Sigmoid colon (tissue), 7 donors: ENCODE results near the gene FGF12. TPM values are rescaled to one million over a fixed set of nuclear protein-coding genes. Genes with fewer than 3 reads are reported as not detected.

Experiments
- DNase-seq: peaks from one replicate; pipeline ENCODE4 v3.0.0-alpha.2; 2019
- H3K27ac ChIP-seq, 4 donors: fragments of 200-600 bp; sonication (generic); one replicate each; pipeline ENCODE4 v1.5.1; 2016 to 2019; ENCODE audit warnings: mild to moderate bottlenecking in 1 of 4
- H3K27me3 ChIP-seq, 3 donors: fragments of 200-600 bp; sonication (generic); one replicate each; pipeline ENCODE4 v1.5.1; 2019; ENCODE audit warnings: mild to moderate bottlenecking in 1 of 3
- H3K36me3 ChIP-seq, 4 donors: fragments of 200-600 bp; sonication (generic); one replicate each; pipeline ENCODE4 v1.5.1; 2016 to 2019
- H3K4me1 ChIP-seq, 4 donors: fragments of 200-600 bp; sonication (generic); one replicate each; pipeline ENCODE4 v1.5.1; 2017 to 2019
- H3K4me3 ChIP-seq, 4 donors: fragments of 200-600 bp; sonication (generic); one replicate each; pipeline ENCODE4 v1.5.1; 2017 to 2019; ENCODE audit warnings: mild to moderate bottlenecking in 2 of 4, moderate library complexity in 1 of 4
- H3K9me3 ChIP-seq, 4 donors: fragments of 200-600 bp in 3 of 4; sonication (generic) in 3 of 4; one replicate each; pipeline versions ENCODE4 v1.5.1 to v1.6.1; 2013 to 2019
- EP300 ChIP-seq, 4 donors: sonication (generic); formaldehyde crosslinking; IDR thresholded peaks; one replicate each; pipeline ENCODE4 v1.6.1; 2017; ENCODE audit warnings: antibody characterized with exemption in 4 of 4
- POLR2A ChIP-seq, 2 donors: fragments of 450-650 bp; IDR thresholded peaks; one replicate each; pipeline ENCODE4 v1.6.1; 2016; ENCODE audit warnings: antibody characterized with exemption in 2 of 2, mild to moderate bottlenecking in 2 of 2, moderate library complexity in 2 of 2
- POLR2AphosphoS5 ChIP-seq, 4 donors: sonication (generic); formaldehyde crosslinking; IDR thresholded peaks; one replicate each; pipeline ENCODE4 v1.6.1; 2017; ENCODE audit warnings: antibody characterized with exemption in 4 of 4
- WGBS, 2 donors: extraction: QIAGEN DNeasy Blood & Tissue Kit; methylation state at CpG; one replicate each; pipeline ENCODE4 v1.1.7; 2013; 5-methylcytosine and 5-hydroxymethylcytosine counted together
- intact Hi-C: fragments of 100-400 bp; cut with DNase I; formaldehyde crosslinking; loops from one replicate; pipeline ENCODE4 v1.15.1; 2023
- polyA plus RNA-seq, 3 donors: library from polyadenylated mRNA; stranded (reverse); fragments of 200-250 nt; gene quantifications; one replicate each; pipeline ENCODE4 v1.2.3, GENCODE V29; 2013
- total RNA-seq, 4 donors: library from RNA; depleted of rRNA; stranded (reverse); fragments of >200 nt; gene quantifications; one replicate each; pipeline ENCODE4 v1.1.0, GENCODE V29; 2016
- TF ChIP-seq, protein P1 (sequence below), 4 experiments: fragments of 450-650 bp in 3 of 4; fragments of 200-600 bp in 1 of 4; IDR thresholded peaks; one replicate each; pipeline ENCODE4 v1.5.1; 2016 to 2019; ENCODE audit warnings: antibody characterized with exemption in 4 of 4, mild to moderate bottlenecking in 3 of 4, moderate library complexity in 2 of 4
- donor health status: healthy with polysubstance abuse.
- donor health status: Bipolar disorder and iron deficiency.
- donor health status: healthy.

The FGF12 gene
- total and polyA plus RNA-seq, 7 donors: 0.32 to 7.8 (median 1.8) TPM

GRCh38 chr3:192487033-192487432, 240.3 kb downstream of the FGF12 start:
- Histone ChIP-seq H3K36me3 (no peaks in the 10 kb centered on the region), H3K4me3 (no peak overlapping the region), H3K27ac (no peak overlapping the region), H3K9me3 (no peaks in the 10 kb centered on the region), H3K27me3 (no peaks in the 10 kb centered on the region), H3K4me1 (peaks cover 0 to 11% (median 4%) of the 10 kb centered on the region in 4 donors)
- TF ChIP-seq POLR2AphosphoS5 (IDR thresholded peaks at IDR 0.05) (no peak), EP300 (IDR thresholded peaks at IDR 0.05) (no peak), POLR2A (IDR thresholded peaks at IDR 0.05) (no peak)
- TF ChIP-seq, protein P1, sequence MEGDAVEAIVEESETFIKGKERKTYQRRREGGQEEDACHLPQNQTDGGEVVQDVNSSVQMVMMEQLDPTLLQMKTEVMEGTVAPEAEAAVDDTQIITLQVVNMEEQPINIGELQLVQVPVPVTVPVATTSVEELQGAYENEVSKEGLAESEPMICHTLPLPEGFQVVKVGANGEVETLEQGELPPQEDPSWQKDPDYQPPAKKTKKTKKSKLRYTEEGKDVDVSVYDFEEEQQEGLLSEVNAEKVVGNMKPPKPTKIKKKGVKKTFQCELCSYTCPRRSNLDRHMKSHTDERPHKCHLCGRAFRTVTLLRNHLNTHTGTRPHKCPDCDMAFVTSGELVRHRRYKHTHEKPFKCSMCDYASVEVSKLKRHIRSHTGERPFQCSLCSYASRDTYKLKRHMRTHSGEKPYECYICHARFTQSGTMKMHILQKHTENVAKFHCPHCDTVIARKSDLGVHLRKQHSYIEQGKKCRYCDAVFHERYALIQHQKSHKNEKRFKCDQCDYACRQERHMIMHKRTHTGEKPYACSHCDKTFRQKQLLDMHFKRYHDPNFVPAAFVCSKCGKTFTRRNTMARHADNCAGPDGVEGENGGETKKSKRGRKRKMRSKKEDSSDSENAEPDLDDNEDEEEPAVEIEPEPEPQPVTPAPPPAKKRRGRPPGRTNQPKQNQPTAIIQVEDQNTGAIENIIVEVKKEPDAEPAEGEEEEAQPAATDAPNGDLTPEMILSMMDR (IDR thresholded peaks at IDR 0.05): no peak
- DNase-seq: no peak
- intact Hi-C loops: no loop called here
- 87 to 90% methylated on average over 3 of the region's 3 CpGs for WGBS, 2 donors

DNA sequence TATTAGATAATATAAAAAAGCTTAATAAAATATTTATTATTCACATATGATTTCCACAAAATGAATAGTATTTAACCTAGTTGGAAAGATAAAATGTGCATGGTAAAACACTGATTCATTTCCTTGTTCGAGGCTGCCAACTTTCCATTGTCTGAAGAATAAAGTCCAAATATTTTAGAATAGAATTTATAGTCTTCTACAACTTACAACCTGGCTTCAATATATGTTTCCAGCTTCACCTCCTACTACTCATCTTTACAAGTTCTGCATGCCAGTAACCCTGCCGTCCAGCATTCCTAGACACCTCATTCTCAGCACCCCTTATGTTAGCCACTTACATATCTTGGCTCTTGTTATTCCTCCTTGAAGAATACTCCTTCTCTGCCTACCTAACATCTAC, 244.5 kb downstream of the FGF12 start:
- Histone ChIP-seq H3K4me3 (no peak overlapping the region), H3K27me3 (no peaks in the 10 kb centered on the region), H3K9me3 (no peaks in the 10 kb centered on the region), H3K4me1 (peaks cover 0 to 12% (median 4%) of the 10 kb centered on the region in 4 donors), H3K27ac (no peak overlapping the region), H3K36me3 (no peaks in the 10 kb centered on the region)
- TF ChIP-seq, protein P1 (IDR thresholded peaks at IDR 0.05): no peak
- no peak for TF ChIP-seq EP300 (IDR thresholded peaks at IDR 0.05)
- TF ChIP-seq POLR2A (IDR thresholded peaks at IDR 0.05): no peak
- TF ChIP-seq POLR2AphosphoS5 (IDR thresholded peaks at IDR 0.05): no peak
- 11 to 49% methylated on average over 2 of the region's 2 CpGs for WGBS, 2 donors
- intact Hi-C loops: no loop called here
- DNase-seq: no peak

DNA sequence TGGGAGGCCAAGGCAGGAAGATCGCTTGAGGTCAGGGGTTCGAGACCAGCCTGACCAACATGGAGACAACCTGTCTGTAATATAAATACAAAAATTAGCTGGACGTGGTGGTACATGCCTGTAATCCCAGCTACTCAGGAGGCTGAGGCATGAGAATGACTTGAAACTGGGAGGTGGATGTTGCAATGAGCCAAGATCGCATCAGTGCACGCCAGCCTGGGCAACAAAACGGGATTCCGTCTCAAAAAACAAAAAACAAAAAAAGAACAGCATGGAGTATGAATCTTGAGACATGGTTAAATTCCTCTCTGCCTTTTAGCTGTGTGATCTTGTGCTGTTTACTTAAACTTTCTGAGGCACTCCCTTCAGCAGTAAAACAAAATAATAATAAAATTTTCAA, 244.9 kb downstream of the FGF12 start:
- no peaks in the 10 kb centered on the region for H3K36me3 ChIP-seq

DNA sequence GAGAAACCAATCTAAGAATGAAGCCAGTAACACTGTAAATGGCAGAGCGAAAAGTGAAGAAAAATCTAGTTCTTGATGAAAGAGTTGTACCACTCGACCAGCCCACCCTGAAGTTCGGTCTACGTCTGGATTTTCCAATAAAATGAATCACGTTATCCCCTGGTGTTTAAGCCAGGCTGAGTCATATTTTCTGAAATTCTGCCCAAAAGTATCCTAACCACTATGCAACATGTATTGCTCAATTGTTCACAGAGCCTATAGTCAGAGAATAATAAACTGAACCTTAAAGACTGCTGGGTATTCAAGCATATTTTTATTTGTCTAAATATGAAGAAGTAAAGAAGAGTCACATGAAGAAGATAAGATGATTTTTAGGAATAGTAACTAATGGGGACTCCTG, 245.7 kb downstream of the FGF12 start:
- no peaks in the 10 kb centered on the region for H3K36me3 ChIP-seq
- H3K9me3 ChIP-seq: no peaks in the 10 kb centered on the region
- H3K4me1 ChIP-seq: peaks cover 0 to 12% (median 4%) of the 10 kb centered on the region in 4 donors
- WGBS, 2 donors: 82 to 84% methylated on average over 5 of the region's 5 CpGs
- TF ChIP-seq POLR2AphosphoS5 (IDR thresholded peaks at IDR 0.05): no peak
- no peak for TF ChIP-seq EP300 (IDR thresholded peaks at IDR 0.05)
- TF ChIP-seq POLR2A (IDR thresholded peaks at IDR 0.05): no peak
- TF ChIP-seq, protein P1 (IDR thresholded peaks at IDR 0.05): no peak
- no peak overlapping the region for H3K27ac ChIP-seq
- DNase-seq: no peak
- intact Hi-C loops: no loop called here
- H3K27me3 ChIP-seq: no peaks in the 10 kb centered on the region
- no peak overlapping the region for H3K4me3 ChIP-seq

More for the DNA sequence above, 244.9 kb downstream of the FGF12 start:
- no peak overlapping the region for H3K27ac ChIP-seq
- H3K4me1 ChIP-seq: peaks cover 0 to 12% (median 4%) of the 10 kb centered on the region in 4 donors
- H3K27me3 ChIP-seq: no peaks in the 10 kb centered on the region
- H3K4me3 ChIP-seq: no peak overlapping the region
- no peak for DNase-seq
- intact Hi-C loops: no loop called here
- TF ChIP-seq POLR2AphosphoS5 (IDR thresholded peaks at IDR 0.05) (no peak), EP300 (IDR thresholded peaks at IDR 0.05) (no peak), POLR2A (IDR thresholded peaks at IDR 0.05) (no peak)
- TF ChIP-seq, protein P1 (IDR thresholded peaks at IDR 0.05): no peak
- H3K9me3 ChIP-seq: no peaks in the 10 kb centered on the region
- WGBS, 2 donors: 67 to 88% methylated on average over 7 of the region's 7 CpGs
